ENCODE results near the gene C1QBP.
"Not testable (repeated sequence)": the region's sequence is repeated elsewhere in the genome, so short reads cannot be mapped to it uniquely, and the experiment has no call there.

The C1QBP gene

DNA sequence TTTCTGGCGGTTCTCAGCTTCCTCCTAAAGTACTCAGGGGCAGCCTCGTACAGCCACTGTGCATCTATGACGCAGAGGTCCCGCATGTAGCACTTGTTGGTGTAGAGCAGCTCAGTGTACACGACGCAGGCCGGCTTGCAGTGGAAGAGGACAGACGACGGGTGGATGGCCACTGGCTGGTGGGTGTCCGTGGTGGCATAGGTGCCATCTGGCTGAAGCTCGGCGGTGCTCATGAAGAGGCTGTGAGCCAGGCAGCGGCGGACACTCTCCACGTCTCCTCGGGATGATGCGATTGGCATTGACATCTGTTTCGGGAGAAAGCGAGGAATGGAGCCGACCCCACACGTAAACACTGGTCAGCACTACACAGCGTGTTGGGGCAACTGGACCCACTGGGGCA lies 5.3 kb upstream of the C1QBP start:
- H3K9me3 ChIP-seq (ENCODE audit: severe bottlenecking) = no peaks in the 10 kb centered on the region
- H3K4me3 ChIP-seq (ENCODE audit: severe bottlenecking) = no peak overlapping the region
- H3K27me3 ChIP-seq (ENCODE audit: insufficient read depth, poor library complexity, severe bottlenecking) = no peaks in the 10 kb centered on the region
- ATAC-seq (ENCODE audit: low read depth) (no peak), DNase-seq (ENCODE audit: low spot score) (no peak)
- no peaks in the 10 kb centered on the region for H3K4me1 ChIP-seq (ENCODE audit: insufficient read depth, poor library complexity, severe bottlenecking)
- peaks cover 59% of the 10 kb centered on the region for H3K36me3 ChIP-seq (ENCODE audit: low read depth)
- TF ChIP-seq, protein P1, sequence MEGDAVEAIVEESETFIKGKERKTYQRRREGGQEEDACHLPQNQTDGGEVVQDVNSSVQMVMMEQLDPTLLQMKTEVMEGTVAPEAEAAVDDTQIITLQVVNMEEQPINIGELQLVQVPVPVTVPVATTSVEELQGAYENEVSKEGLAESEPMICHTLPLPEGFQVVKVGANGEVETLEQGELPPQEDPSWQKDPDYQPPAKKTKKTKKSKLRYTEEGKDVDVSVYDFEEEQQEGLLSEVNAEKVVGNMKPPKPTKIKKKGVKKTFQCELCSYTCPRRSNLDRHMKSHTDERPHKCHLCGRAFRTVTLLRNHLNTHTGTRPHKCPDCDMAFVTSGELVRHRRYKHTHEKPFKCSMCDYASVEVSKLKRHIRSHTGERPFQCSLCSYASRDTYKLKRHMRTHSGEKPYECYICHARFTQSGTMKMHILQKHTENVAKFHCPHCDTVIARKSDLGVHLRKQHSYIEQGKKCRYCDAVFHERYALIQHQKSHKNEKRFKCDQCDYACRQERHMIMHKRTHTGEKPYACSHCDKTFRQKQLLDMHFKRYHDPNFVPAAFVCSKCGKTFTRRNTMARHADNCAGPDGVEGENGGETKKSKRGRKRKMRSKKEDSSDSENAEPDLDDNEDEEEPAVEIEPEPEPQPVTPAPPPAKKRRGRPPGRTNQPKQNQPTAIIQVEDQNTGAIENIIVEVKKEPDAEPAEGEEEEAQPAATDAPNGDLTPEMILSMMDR (IDR thresholded peaks at IDR 0.05; ENCODE audit: poor library complexity, severe bottlenecking) = no peak
- no peak overlapping the region for H3K27ac ChIP-seq (ENCODE audit: poor library complexity, severe bottlenecking)

DNA sequence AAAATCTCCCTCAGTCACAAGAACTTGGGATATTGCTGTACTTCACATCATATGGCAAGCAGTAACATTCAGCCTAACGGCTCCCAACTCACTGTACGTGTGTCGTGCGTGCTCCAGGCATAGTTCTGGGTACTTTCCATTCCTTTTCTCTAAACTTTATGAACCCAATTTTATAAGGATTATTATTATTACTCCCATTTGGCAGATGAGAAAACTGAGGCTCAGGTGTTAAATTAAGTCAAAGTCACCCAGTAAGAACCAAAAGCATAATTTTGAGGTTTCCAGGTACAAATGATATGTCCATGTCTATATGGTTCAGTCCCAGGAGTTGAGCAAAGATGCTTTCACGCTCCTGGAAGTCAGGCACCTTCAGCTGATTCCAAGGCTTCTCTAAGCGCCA lies 4.8 kb upstream of the C1QBP start:
- no peak overlapping the region for H3K4me3 ChIP-seq (ENCODE audit: severe bottlenecking)
- no peaks in the 10 kb centered on the region for H3K9me3 ChIP-seq (ENCODE audit: severe bottlenecking)
- no peak for DNase-seq (ENCODE audit: low spot score)
- H3K27ac ChIP-seq (ENCODE audit: poor library complexity, severe bottlenecking) = no peak overlapping the region
- H3K4me1 ChIP-seq (ENCODE audit: insufficient read depth, poor library complexity, severe bottlenecking) = no peaks in the 10 kb centered on the region
- no peak for ATAC-seq (ENCODE audit: low read depth)
- H3K27me3 ChIP-seq (ENCODE audit: insufficient read depth, poor library complexity, severe bottlenecking) = no peaks in the 10 kb centered on the region
- TF ChIP-seq, protein P1 (IDR thresholded peaks at IDR 0.05; ENCODE audit: poor library complexity, severe bottlenecking) = no peak
- peaks cover 54% of the 10 kb centered on the region for H3K36me3 ChIP-seq (ENCODE audit: low read depth)

DNA sequence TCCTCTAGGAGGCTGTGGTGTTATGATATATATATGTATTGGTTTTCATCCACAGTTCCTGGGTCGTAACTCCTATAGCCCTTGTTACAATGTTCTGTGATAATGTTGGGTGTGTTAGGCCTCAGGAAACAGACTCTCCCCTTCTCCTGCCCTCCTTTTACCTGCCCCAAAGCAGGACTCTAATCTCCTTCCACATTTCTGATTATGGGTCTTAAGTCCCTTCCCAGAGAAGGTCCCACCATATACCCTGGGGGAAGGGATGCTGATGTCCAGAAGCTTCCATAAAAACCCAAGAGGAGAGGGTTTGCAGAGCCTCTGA lies 450 bp upstream of the C1QBP start:
- DNase-seq (ENCODE audit: low spot score) (no peak), ATAC-seq (ENCODE audit: low read depth) (no peak)
- TF ChIP-seq, protein P1 (IDR thresholded peaks at IDR 0.05; ENCODE audit: poor library complexity, severe bottlenecking) = no peak
- Histone ChIP-seq H3K4me3 (ENCODE audit: severe bottlenecking) (peak overlapping the region; percentile 80), H3K27ac (ENCODE audit: poor library complexity, severe bottlenecking) (no peak overlapping the region), H3K4me1 (ENCODE audit: insufficient read depth, poor library complexity, severe bottlenecking) (peaks cover 7% of the 10 kb centered on the region), H3K36me3 (ENCODE audit: low read depth) (peaks cover 53% of the 10 kb centered on the region), H3K9me3 (ENCODE audit: severe bottlenecking) (no peaks in the 10 kb centered on the region), H3K27me3 (ENCODE audit: insufficient read depth, poor library complexity, severe bottlenecking) (no peaks in the 10 kb centered on the region)

DNA sequence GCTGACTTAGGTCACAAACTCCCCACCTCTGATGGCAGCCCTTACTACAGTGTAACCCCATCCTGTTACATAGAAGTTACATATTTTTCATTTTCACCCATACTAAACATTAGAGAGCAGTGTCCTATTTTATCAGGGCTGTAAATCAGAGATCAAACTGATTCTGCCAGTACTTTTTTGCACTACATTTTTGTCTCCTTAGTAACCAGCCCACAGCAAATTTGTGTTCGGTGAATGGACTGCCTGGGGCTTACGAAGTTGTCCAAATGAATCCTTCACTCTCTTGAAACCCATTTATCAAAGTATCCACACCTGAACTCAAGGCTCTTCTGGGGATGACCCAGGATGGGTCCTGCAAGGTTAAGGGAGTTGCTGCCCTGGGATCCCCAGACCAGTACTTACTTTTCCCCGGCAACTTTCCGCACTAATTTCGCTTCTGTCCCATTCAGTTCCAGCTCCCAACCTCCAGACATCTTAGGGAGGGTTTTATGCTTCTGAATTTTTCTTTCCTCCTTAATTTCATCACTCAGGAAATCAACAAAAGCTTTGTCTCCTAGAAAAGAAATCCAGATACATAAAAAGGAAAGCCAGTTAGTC lies 1.1 kb downstream of the C1QBP start:
- ATAC-seq (ENCODE audit: low read depth) = peak; percentile 42
- Histone ChIP-seq H3K4me1 (ENCODE audit: insufficient read depth, poor library complexity, severe bottlenecking) (peaks cover 7% of the 10 kb centered on the region), H3K36me3 (ENCODE audit: low read depth) (peaks cover 53% of the 10 kb centered on the region), H3K9me3 (ENCODE audit: severe bottlenecking) (no peaks in the 10 kb centered on the region), H3K4me3 (ENCODE audit: severe bottlenecking) (peak overlapping the region; percentile 80), H3K27me3 (ENCODE audit: insufficient read depth, poor library complexity, severe bottlenecking) (no peaks in the 10 kb centered on the region), H3K27ac (ENCODE audit: poor library complexity, severe bottlenecking) (peak overlapping the region; percentile 59)
- TF ChIP-seq, protein P1 (IDR thresholded peaks at IDR 0.05; ENCODE audit: poor library complexity, severe bottlenecking) = no peak
- DNase-seq (ENCODE audit: low spot score) = no peak

DNA sequence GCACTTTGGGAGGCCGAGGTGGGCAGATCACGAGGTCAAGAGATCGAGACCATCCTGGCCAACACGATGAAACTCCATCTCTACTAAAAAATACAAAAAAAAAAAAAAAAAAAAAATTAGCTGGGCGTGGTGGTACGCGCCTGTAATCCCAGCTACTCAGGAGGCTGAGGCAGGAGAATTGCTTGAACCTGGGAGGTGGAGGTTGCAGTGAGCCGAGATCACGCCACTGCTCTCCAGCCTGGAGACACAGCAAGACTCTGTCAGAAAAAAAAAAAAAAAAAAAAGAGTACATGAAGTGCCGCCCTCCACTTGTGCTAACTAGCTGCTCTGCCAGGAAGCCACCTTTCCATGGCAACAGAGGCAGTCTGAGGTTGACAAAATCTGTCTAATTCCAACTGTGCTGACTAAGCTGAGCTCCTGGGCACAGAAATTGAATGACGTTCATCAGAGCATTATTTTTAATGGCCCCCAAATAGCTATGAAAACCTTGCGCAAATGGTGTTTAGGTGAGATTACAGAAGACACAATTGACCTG lies 3.1 kb downstream of the C1QBP start:
- not testable (repeated sequence) for H3K4me3 ChIP-seq (ENCODE audit: severe bottlenecking); H3K9me3 ChIP-seq (ENCODE audit: severe bottlenecking); DNase-seq (ENCODE audit: low spot score); H3K27ac ChIP-seq (ENCODE audit: poor library complexity, severe bottlenecking); H3K27me3 ChIP-seq (ENCODE audit: insufficient read depth, poor library complexity, severe bottlenecking); ATAC-seq (ENCODE audit: low read depth)
- Histone ChIP-seq H3K4me1 (ENCODE audit: insufficient read depth, poor library complexity, severe bottlenecking) (peaks cover 11% of the 10 kb centered on the region), H3K36me3 (ENCODE audit: low read depth) (peaks cover 65% of the 10 kb centered on the region)

Data from RWPE2 (cell line).